Mononuclear cell (primary cell): ENCODE measurements around the gene NUMB. TPM values are rescaled to one million over a fixed set of nuclear protein-coding genes. Genes with fewer than 3 reads are reported as not detected.
A peak's percentile ranks its signal among the peaks of the same experiment; 100 is the strongest.
"Not testable (repeated sequence)": the region's sequence is repeated elsewhere in the genome, so short reads cannot be mapped to it uniquely, and the experiment has no call there.

Experiments
- H3K27me3 ChIP-seq: 2 replicates; pipeline ENCODE4 v1.6.0; 2011; ENCODE audit warnings: low read length, control low read depth; ENCODE audit not compliant: insufficient read depth
- H3K4me1 ChIP-seq: 2 replicates; pipeline ENCODE4 v1.5.1; 2011; ENCODE audit warnings: mild to moderate bottlenecking, low read length, control low read depth; ENCODE audit not compliant: insufficient read depth
- H3K4me3 ChIP-seq: 2 replicates; pipeline ENCODE4 v1.5.1; 2011; ENCODE audit warnings: mild to moderate bottlenecking, low read length, moderate library complexity
- H3K9me3 ChIP-seq: 2 replicates; pipeline ENCODE4 v1.5.1; 2011; ENCODE audit warnings: low read depth, mild to moderate bottlenecking, control low read depth, low read length
- total RNA-seq: library from RNA; depleted of rRNA; stranded (reverse); fragments of >200 nt; gene quantifications from one replicate; pipeline ENCODE4 v1.2.3, GENCODE V29; 2012

NUMB gene
- total RNA-seq, 1 donor = 41.1 TPM

DNA sequence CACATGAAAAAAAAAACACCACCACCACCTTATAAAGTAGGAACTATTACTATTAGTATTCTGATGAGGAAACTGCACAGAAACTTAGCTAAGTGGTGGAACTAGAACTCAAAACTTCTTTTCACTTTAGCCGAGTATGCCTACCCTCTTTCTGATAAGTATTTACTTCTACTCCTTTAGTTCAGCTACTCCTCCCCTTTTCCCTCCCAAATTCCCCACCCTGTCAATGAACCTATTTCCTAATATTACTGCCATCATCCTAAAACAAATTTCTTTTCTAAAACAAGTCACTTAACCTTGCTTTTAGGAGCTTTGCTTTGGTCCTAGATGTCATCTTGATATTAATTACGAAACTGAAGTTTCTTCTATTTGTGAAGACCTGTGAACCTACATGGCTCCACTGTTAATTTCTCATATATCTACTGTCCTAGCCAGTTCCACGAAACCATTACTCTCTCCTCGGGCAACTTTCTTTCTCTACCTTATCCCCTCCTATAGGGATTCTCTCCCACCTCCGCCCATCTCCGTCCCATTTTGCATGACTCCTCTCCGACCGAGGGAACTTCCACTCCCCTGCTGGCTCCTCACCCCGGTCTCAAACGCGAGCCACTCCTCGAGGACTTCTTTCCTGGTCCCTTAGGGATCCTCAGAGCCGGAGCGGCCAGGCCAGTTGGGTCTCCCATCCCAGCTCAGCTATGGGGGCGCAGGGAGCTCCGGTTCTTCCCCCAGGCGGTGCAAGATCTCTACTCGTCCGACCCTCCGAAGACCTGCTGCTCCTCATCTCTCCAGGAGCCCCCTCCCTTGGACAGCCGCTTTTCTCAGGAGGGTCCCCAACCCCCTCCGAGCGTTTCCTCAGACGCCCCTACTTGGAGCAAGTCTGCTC, 1.1 kb downstream of the NUMB start:
- H3K27me3 ChIP-seq = no peaks in the 10 kb centered on the region
- H3K4me1 ChIP-seq = peaks cover 67% of the 10 kb centered on the region

DNA sequence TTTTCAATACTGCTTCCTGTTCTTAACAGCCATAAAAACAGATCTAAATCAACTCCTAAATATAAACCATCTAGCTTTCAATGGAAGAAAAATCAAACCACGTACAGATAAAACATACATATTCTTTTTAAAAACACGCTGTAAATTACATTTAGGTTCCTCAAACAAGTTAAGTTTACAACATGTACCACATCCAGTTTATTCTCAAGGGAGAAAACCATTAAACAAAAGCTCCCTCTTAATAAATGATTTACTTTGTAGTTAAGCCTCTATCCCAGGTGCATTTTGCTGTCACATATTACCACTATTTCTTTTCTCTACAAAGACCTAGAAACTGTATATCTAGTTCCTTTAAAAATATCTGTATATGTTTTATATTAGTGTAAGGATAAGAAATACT, 3.1 kb downstream of the NUMB start:
- H3K4me3 ChIP-seq = no peak overlapping the region
- H3K9me3 ChIP-seq = no peaks in the 10 kb centered on the region
- H3K27me3 ChIP-seq = no peaks in the 10 kb centered on the region
- peaks cover 63% of the 10 kb centered on the region for H3K4me1 ChIP-seq

More for the DNA sequence above, 1.1 kb downstream of the NUMB start:
- peak overlapping the region; percentile 89 for H3K4me3 ChIP-seq
- H3K9me3 ChIP-seq = no peaks in the 10 kb centered on the region

DNA sequence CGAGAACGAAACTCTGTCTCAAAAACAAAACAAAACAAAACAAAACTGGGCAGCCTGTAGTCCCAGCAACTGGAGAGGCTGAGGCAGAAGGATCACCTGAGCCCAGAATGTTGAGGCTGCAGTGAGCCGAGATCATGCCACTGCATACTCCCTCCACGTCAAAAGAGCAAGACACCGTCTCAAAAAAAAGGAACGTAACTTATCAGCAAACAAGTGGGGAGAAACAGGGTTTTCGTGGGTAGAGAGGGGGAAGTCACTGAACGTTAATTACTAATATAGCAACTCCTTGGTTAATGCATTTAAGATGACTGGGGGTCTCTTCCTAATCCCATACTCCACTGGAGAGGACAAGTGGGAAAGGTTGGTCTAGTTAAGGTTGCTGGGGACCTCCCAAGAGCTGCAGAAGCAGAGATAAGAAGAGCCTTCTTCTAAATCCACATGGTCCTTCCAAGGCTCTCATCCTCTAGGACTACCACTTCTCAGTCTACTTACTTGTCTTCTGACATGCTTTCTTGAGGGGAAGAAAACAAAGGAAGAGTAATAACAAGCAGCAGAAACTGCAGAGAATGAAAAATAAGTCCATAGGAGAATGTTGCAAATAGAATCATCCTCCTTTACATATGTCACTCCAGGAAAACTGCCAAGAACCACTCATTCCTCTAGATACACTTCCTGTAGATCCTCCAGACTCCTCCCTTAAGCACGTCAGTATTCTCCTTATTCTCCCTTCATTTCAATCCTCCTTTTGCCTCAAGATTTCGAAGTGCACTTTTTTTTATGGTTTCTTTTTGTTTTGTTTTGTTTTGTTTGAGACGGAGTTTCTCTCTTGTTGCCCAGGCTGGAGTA, 5.8 kb downstream of the NUMB start:
- Histone ChIP-seq H3K9me3 (no peaks in the 10 kb centered on the region), H3K27me3 (no peaks in the 10 kb centered on the region), H3K4me3 (no peak overlapping the region), H3K4me1 (peaks cover 53% of the 10 kb centered on the region)

GRCh38 chr14:73443758-73444157, 14.6 kb downstream of the NUMB start:
- Histone ChIP-seq H3K4me3 (no peak overlapping the region), H3K4me1 (no peaks in the 10 kb centered on the region), H3K27me3 (no peaks in the 10 kb centered on the region), H3K9me3 (no peaks in the 10 kb centered on the region)

- Histone ChIP-seq H3K4me3 (no peak overlapping the region), H3K27me3 (no peaks in the 10 kb centered on the region), H3K9me3 (no peaks in the 10 kb centered on the region), H3K4me1 (no peaks in the 10 kb centered on the region)
These were observed 17.1 kb downstream of the NUMB start for GRCh38 chr14:73441286-73441685.

DNA sequence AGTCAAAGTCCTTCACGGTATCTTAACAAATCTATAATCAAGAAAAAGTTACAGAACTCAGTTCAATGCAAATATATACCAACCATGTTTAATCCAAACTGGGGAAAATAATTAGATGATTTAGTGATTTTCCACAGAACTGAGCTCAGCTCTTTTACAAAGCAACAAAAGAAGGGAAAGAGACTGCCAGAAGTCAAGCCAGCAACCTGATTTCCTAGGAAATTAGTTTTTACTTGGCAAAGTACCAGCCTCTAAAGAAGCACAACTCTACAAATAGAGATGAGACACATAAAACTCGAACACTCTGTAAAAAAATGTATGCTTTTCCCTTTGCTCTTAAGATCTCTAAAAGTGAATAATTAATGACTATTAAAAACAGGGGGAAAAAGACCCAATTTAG, 19.4 kb downstream of the NUMB start:
- Histone ChIP-seq H3K27me3 (no peaks in the 10 kb centered on the region), H3K4me1 (no peaks in the 10 kb centered on the region), H3K9me3 (no peaks in the 10 kb centered on the region), H3K4me3 (no peak overlapping the region)

GRCh38 chr14:73437206-73437605, 21.1 kb downstream of the NUMB start:
- no peak overlapping the region for H3K4me3 ChIP-seq
- no peaks in the 10 kb centered on the region for H3K27me3 ChIP-seq
- H3K4me1 ChIP-seq = no peaks in the 10 kb centered on the region
- no peaks in the 10 kb centered on the region for H3K9me3 ChIP-seq

GRCh38 chr14:73432124-73432523, 26.2 kb downstream of the NUMB start:
- Histone ChIP-seq H3K4me3 (no peak overlapping the region), H3K4me1 (peaks cover 4% of the 10 kb centered on the region), H3K9me3 (no peaks in the 10 kb centered on the region), H3K27me3 (no peaks in the 10 kb centered on the region)

DNA sequence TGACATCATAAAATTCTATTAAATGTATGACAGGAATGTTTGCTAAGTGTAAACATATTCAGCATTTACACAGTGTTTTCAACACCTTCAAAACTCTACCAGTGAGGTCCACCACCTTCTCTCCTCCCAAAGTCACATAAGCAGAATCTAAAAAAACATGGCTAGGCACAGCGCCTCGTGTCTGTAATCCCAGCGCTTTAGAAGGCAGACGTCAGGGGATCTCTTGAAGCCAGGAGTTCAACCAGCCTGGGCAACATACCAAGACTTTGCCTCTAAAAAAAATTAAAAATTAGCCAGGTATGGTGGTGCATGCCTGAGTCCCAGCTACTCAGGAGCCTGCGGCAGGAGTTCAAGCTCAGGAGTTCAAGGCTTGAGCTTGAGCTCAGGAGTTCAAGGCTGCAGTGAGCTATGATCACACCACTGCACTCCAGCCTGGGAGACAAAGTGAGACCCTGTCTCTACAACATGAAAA, 30.0 kb downstream of the NUMB start:
- Histone ChIP-seq H3K27me3 (no peaks in the 10 kb centered on the region), H3K9me3 (no peaks in the 10 kb centered on the region)

GRCh38 chr14:73427516-73428264, 30.7 kb downstream of the NUMB start:
- H3K4me3 ChIP-seq = no peak overlapping the region
- H3K9me3 ChIP-seq = no peaks in the 10 kb centered on the region
- H3K27me3 ChIP-seq = no peaks in the 10 kb centered on the region
- peaks cover 29% of the 10 kb centered on the region for H3K4me1 ChIP-seq

More for the DNA sequence above, 30.0 kb downstream of the NUMB start:
- H3K4me1 ChIP-seq = peaks cover 29% of the 10 kb centered on the region
- no peak overlapping the region for H3K4me3 ChIP-seq

- Histone ChIP-seq H3K4me3 (no peak overlapping the region), H3K9me3 (no peaks in the 10 kb centered on the region), H3K27me3 (no peaks in the 10 kb centered on the region), H3K4me1 (peaks cover 35% of the 10 kb centered on the region)
These were observed 31.5 kb downstream of the NUMB start for GRCh38 chr14:73426877-73427276.

DNA sequence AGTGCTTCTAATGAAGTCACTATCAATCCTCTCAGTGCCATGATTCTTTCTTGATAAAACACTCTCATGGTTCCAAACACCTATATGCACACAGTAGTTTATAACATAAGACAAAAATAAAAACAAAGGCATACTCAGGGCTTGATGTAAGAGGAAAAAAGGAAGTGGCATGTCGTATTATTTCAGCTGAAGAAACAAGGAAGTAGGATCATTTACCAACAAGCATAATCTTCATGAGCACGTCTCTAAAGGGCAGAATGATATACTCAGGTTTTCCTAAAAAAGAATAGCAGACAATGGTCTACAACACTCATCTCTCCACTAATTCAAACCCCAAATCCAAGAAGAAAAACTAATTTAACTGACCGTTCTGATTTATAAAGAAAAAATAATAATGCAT, 33.9 kb downstream of the NUMB start:
- peaks cover 35% of the 10 kb centered on the region for H3K4me1 ChIP-seq
- H3K9me3 ChIP-seq = no peaks in the 10 kb centered on the region
- H3K4me3 ChIP-seq = no peak overlapping the region
- H3K27me3 ChIP-seq = no peaks in the 10 kb centered on the region

DNA sequence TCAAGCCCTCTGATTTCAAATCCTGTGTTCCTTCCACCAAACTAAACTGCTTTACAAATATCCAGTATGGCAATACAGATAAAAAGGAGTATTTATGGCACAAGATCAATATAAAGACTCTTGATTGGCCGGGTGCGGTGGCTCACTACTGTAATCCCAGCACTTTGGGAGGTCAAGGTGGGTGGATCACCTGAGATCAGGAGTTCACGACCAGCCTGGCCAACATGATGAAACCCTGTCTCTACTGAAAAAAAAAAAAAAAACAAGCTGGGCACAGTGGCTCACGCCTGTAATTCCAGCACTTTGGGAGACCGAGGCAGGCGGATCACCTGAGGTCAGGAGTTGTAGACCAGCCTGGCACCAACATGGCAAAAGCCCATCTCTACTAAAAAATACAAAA, 35.3 kb downstream of the NUMB start:
- H3K9me3 ChIP-seq, H3K27me3 ChIP-seq, H3K4me3 ChIP-seq: not testable (repeated sequence)
- peaks cover 35% of the 10 kb centered on the region for H3K4me1 ChIP-seq

DNA sequence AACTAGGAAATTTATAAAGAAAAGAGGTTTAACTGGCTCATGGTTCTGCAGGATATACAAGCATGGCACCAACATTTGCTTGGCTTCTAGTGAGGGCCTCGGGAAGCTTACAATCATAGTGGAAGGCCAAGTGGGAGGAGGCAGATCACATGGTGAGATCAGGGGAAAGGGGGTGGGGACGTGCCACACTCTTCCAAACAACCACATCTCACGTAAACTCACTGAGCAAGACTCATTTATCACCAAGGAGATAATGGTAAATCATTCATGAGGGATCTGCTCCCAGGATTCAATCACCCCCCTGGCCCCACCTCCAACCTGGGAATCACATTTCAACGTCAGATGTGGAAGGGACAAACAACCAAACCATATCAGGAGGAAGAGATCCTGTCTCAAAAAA, 35.8 kb downstream of the NUMB start:
- Histone ChIP-seq H3K27me3 (no peaks in the 10 kb centered on the region), H3K9me3 (no peaks in the 10 kb centered on the region), H3K4me1 (peaks cover 35% of the 10 kb centered on the region), H3K4me3 (no peak overlapping the region)

DNA sequence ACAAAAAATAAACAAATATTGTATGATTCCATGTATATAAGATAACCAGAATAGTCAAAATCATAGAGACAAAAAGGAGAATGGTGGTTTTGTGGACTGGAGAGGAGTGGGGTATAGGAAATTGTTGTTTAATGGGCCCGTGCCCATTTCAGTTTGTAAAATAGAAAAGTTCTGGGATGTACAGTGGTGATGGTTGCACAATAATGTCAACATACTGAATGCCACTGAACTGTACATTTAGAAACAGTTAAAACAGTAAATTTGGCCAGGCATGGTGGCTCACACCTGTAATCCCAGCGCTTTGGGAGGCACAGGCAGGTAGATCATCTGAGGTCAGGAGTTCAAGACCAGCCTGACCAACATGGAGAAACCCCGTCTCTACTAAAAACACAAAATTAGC, 40.1 kb downstream of the NUMB start:
- no peak overlapping the region for H3K4me3 ChIP-seq
- H3K27me3 ChIP-seq = no peaks in the 10 kb centered on the region
- H3K9me3 ChIP-seq = no peaks in the 10 kb centered on the region

More for the DNA sequence above, 40.1 kb downstream of the NUMB start:
- H3K4me1 ChIP-seq = peaks cover 40% of the 10 kb centered on the region
